Stimulated activated CD4-positive, alpha-beta T cell treated with anti-CD3 and anti-CD28 coated beads, Interleukin-1b, Interleukin-23, amount 100 ng/mL, for 24 hours (primary cell): ENCODE measurements around the gene ZNF236.

Experiments used
- DNase-seq, 4 experiments: peaks; one replicate each; pipeline ENCODE4 v3.0.0-alpha.2; 2020; ENCODE audit warnings: low read depth in 4 of 4, low spot score in 1 of 4

The ZNF236 gene

DNA sequence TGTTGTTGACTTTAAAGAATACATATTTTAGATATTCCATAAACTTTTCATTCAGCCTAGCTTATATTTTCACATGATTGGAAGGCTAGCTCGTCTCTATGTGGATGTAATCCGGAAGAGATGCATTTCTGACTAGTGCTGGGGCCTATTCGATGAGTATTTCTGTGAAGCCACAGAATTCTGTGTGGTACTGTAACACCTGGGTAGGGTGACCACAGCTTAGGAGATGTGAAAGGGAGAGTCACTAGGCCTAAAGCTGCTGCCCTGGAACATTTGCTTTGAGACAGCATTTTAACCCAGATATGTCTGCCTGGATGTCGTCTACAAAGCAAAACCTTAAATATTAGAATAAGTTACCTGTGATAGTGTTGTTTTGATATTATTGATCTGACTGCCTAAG, 83.5 kb downstream of the ZNF236 start:
- DNase-seq = no peak

DNA sequence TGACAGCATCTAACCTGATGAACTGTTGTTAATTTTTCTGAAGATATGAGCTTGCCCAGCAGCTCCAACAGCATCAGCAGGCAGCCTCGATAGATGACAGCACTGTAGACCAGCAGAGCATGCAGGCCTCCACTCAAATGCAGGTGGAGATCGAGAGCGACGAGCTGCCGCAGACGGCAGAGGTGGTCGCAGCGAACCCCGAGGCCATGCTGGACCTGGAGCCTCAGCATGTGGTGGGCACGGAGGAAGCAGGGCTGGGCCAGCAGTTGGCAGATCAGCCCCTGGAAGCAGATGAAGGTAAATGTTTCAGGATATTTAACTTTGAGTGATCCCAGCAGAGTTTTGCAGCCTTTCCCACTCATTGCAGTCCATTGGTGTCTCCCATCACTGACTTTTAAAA, 85.9 kb downstream of the ZNF236 start:
- DNase-seq = no peak

- DNase-seq = no peak
Observed at GRCh38 chr18:76909439-76909838, 87.1 kb downstream of the ZNF236 start.

GRCh38 chr18:76911440-76911839, 89.1 kb downstream of the ZNF236 start:
- no peak for DNase-seq

GRCh38 chr18:76913583-76913982, 91.2 kb downstream of the ZNF236 start:
- no peak for DNase-seq

GRCh38 chr18:76914314-76914713, 92.0 kb downstream of the ZNF236 start:
- no peak for DNase-seq

GRCh38 chr18:76914796-76915195, 92.4 kb downstream of the ZNF236 start:
- DNase-seq = no peak

DNA sequence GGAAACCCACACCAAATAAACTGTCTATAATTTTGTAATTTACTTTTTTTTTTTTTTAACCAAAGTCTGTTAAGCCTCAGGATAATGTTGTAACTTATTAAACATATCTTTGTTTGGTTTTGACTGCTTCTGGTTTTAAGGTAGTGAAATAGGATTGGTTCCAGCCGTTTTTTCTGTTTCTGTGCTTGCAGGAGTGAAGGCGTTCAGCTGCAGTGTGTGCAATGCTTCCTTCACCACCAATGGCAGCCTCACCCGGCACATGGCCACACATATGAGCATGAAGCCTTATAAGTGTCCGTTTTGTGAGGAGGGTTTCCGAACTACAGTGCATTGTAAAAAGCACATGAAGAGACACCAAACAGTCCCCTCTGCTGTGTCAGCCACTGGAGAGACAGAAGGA, 93.1 kb downstream of the ZNF236 start:
- no peak for DNase-seq

GRCh38 chr18:76920974-76921373, 98.6 kb downstream of the ZNF236 start:
- no peak for DNase-seq

- peak in 3 of 4 experiments; percentile 2 to 16 (median 14) for DNase-seq
Observed at GRCh38 chr18:76922107-76922506, 99.8 kb downstream of the ZNF236 start.

DNA sequence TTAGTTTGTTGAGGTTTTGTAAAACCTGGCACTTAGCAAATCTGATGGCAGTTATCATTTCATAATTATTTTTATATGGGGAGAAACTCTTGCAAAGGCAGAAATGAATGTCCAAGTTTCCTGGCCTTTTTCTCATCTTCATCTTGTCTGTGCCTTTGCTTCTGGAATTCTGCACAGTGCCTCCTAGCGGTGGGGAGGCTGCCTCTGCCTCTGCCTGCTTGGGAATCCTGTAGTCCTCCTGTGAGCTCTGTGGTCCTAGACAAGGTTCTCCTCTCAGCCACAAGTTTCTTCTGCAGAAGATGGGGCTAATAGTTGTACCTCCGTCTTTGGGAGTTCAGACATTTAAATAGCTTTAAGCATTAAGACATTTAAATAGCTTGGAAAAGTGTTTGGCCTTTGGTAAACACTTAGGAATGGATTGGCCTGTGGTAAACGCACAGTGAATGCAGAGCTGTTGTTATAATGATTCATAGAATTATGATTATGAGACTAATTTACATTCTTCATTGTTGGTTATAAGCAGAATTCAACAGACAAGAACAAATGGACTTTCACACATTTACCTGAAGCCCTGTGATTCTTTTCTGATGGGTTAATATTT, 101.2 kb downstream of the ZNF236 start:
- DNase-seq = no peak

- DNase-seq = no peak
Observed at GRCh38 chr18:76925501-76925900, 103.1 kb downstream of the ZNF236 start.

- DNase-seq = no peak
Observed at GRCh38 chr18:76927223-76927725, 104.9 kb downstream of the ZNF236 start.

DNA sequence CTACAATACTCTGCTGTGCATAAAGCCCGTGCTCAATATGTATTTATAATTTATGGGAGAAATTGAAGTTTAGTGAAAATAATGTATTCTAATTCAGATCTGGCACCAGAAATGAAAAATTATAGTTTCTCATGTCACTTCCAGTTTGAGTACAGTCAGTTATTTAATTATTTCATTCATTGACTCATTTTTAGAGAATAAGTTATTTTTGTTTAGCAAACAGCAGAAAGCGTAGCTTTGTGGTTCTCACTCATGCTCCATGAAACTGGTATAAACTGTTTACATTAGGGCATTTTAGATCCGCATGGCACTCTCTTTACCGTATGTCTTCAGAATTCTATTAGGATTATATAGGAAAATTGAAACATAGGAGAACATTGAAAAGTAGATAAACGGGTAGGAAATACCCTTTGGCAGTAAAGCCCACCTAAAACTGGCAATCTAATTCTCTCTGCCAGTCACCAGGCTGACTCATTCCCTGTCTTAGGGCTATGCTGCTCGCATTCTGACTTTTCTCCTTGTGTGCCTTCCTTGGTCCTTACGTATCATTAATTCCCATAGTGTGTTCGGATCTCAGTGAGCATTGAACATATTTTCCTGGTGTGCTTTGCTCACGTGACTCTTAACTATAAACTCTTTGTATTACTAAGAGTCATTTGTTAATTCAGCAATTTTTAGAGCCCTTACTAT, 106.0 kb downstream of the ZNF236 start:
- no peak for DNase-seq

- no peak for DNase-seq
Observed at GRCh38 chr18:76931171-76931570, 108.8 kb downstream of the ZNF236 start.

- DNase-seq = no peak
Observed at GRCh38 chr18:76932026-76932819, 109.9 kb downstream of the ZNF236 start.

GRCh38 chr18:76935722-76936337, 113.5 kb downstream of the ZNF236 start:
- DNase-seq = no peak

- DNase-seq = no peak
Observed at GRCh38 chr18:76936877-76937276, 114.5 kb downstream of the ZNF236 start.

- no peak for DNase-seq
Observed at GRCh38 chr18:76937597-76937996, 115.2 kb downstream of the ZNF236 start.

DNA sequence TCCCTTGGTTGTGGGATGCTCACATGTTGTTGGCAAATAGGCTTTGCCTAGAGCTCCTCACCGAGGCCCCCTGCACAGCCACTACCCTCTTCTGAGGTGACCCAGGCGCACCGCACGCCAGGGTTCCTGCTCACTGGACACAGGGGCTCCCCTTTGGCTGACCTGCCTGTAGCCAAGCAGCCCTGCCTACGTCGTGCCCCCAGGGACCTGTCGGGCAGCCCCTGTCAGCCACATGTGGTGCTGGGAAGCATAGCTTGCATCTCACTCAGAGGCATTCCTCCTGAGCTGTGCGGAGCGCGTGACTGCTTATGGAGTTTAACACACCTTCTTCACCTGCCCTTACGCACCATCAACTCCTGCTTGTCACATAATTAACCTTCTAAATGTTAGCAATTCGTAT, 116.3 kb downstream of the ZNF236 start:
- no peak for DNase-seq

DNA sequence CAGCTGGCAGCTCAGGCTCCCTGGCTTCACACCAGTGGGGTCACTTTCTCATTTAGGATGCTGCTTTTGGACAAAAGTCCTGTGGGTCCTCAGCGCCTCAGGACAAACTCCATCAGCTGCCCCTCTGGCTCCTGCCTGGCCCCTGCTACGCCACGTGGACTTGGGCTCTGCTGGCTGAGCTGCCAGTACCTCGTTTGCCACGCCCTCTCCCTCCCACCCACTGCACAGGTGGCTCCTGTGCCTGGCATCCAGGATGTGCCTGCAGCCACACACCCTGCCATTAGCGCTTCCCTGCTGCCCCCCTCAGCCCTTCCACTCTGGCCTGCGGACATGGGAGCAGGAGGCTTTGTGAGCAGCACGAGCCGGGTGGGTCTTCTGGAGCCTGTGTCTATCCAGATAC, 118.9 kb downstream of the ZNF236 start:
- no peak for DNase-seq
